Esophagus squamous epithelium (tissue), 4 donors: ENCODE results near the gene TULP3.

Source experiments
- POLR2A ChIP-seq, 4 donors: fragments of 450-650 bp; IDR thresholded peaks; one replicate each; pipeline ENCODE4 v1.6.1; 2017; ENCODE audit warnings: antibody characterized with exemption in 4 of 4, mild to moderate bottlenecking in 4 of 4, moderate library complexity in 3 of 4
- TF ChIP-seq, protein P1 (sequence below), 6 experiments: fragments of 450-650 bp in 4 of 6; fragments of 200-600 bp in 2 of 6; sonication (generic) in 2 of 6; IDR thresholded peaks; one replicate each; pipeline ENCODE4 v1.5.1; 2016 to 2019; ENCODE audit warnings: antibody characterized with exemption in 6 of 6, mild to moderate bottlenecking in 4 of 6, moderate library complexity in 4 of 6

DNA sequence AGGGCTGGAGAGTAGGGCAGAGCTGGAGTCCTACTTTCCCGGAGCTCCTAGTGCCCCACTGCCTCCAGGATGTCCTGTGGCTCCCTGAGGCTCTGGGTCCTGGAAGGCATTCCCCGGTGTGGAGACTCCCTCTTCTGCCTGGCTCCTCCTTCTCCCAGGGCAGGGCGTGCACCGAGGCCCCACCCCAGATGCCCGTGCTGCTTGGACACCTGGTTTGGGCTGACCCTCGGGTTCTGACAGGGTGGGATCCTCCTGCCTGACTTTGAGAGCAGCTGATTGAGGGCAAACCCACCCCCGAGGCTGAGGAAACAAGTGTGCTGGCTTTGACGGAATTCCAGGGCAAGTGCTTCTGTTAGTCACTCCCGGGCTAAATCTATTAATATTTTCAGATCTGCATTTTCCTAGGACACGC, 83.9 kb downstream of the TULP3 start:
- no peak for TF ChIP-seq POLR2A (IDR thresholded peaks at IDR 0.05)
- TF ChIP-seq, protein P1, sequence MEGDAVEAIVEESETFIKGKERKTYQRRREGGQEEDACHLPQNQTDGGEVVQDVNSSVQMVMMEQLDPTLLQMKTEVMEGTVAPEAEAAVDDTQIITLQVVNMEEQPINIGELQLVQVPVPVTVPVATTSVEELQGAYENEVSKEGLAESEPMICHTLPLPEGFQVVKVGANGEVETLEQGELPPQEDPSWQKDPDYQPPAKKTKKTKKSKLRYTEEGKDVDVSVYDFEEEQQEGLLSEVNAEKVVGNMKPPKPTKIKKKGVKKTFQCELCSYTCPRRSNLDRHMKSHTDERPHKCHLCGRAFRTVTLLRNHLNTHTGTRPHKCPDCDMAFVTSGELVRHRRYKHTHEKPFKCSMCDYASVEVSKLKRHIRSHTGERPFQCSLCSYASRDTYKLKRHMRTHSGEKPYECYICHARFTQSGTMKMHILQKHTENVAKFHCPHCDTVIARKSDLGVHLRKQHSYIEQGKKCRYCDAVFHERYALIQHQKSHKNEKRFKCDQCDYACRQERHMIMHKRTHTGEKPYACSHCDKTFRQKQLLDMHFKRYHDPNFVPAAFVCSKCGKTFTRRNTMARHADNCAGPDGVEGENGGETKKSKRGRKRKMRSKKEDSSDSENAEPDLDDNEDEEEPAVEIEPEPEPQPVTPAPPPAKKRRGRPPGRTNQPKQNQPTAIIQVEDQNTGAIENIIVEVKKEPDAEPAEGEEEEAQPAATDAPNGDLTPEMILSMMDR (IDR thresholded peaks at IDR 0.05) = no peak
